Measurements from ENCODE around the gene CDYL. TPM values are rescaled to one million over a fixed set of nuclear protein-coding genes. Genes with fewer than 3 reads are reported as not detected.
"Not testable (repeated sequence)": the region's sequence is repeated elsewhere in the genome, so short reads cannot be mapped to it uniquely, and the experiment has no call there.

The CDYL gene
- polyA plus RNA-seq, 3 donors = 2.9 to 21.2 (median 4.2) TPM

DNA sequence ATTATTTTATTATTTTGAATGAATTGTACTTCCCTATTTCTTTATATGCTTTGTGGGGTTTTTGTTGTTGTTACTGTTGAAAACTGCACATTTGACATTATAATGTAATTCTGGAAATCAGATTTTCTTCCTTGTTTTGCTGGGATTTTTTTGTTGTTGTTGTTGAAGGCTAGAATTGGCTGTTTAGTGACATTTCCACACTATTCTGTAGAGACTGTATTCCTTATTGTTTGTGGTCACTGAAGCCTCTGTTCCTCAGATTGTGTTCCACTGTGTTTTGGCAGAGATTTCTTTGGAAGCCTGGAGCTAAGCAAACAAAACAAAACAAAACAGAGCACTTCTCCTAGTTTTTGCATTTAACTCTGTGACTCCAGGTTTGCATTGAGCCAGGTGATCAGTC lies 52.9 kb downstream of the CDYL start:
- Histone ChIP-seq H3K36me3 (replicated peaks in 1 of 2; ENCODE audit: control insufficient read depth in 1 of 2, insufficient read depth in 2 of 2, low read length in 2 of 2) (peaks cover 0 to 8% of the 10 kb centered on the region in 2 donors), H3K27ac (ENCODE audit: low read depth in 1 of 2, low read length in 2 of 2) (no peak overlapping the region), H2AFZ (ENCODE audit: insufficient read depth, low read depth, low read length, poor library complexity, severe bottlenecking) (no peak overlapping the region), H3K9me3 (replicated peaks in 1 of 2; ENCODE audit: control insufficient read depth in 1 of 2, insufficient read depth in 1 of 2, low read length in 2 of 2) (peaks cover 24 to 46% of the 10 kb centered on the region in 2 donors), H3K4me3 (replicated peaks in 1 of 3; ENCODE audit: low read depth in 2 of 3, low read length in 3 of 3) (no peak overlapping the region), H3K9ac (ENCODE audit: insufficient read depth, low read length, poor library complexity, severe bottlenecking) (no peak overlapping the region), H3K79me2 (ENCODE audit: insufficient read depth, low read length) (peaks cover 63% of the 10 kb centered on the region), H3K4me2 (replicated peaks; ENCODE audit: extremely low read depth, low read length, poor library complexity, severe bottlenecking) (no peak overlapping the region), H4K20me1 (ENCODE audit: insufficient read depth, low read length) (peaks cover 32% of the 10 kb centered on the region), H3K4me1 (ENCODE audit: control insufficient read depth in 1 of 2, insufficient read depth in 2 of 2, low read length in 2 of 2) (no peaks in the 10 kb centered on the region), H3K27me3 (ENCODE audit: control insufficient read depth in 2 of 2, insufficient read depth in 2 of 2, low read length in 2 of 2) (no peaks in the 10 kb centered on the region)
- Mint-ChIP-seq H3K36me3 (peaks cover 4 to 7% of the 10 kb centered on the region in 2 donors), H3K9me3 (peaks cover 23 to 51% (median 40%) of the 10 kb centered on the region in 7 donors), H3K27me3 (ENCODE audit: low read depth in 3 of 3) (peaks cover 0 to 3% (median 1%) of the 10 kb centered on the region in 3 donors), H3K27ac (no peak overlapping the region), H3K4me1 (no peaks in the 10 kb centered on the region), H3K4me3 (no peak overlapping the region)
- intact Hi-C loops (cut with micrococcal nuclease) = no loop called here
- no peak for DNase-seq
- no peak for TF ChIP-seq CTCF (IDR thresholded peaks at IDR 0.05)

GRCh38 chr6:4835540-4835939 lies 59.3 kb downstream of the CDYL start:
- Histone ChIP-seq H3K79me2 (ENCODE audit: insufficient read depth, low read length) (peaks cover 46% of the 10 kb centered on the region), H4K20me1 (ENCODE audit: insufficient read depth, low read length) (peaks cover 36% of the 10 kb centered on the region), H3K9me3 (replicated peaks in 1 of 2; ENCODE audit: control insufficient read depth in 1 of 2, insufficient read depth in 1 of 2, low read length in 2 of 2) (peaks cover 25 to 30% of the 10 kb centered on the region in 2 donors)
- H3K4me1 ChIP-seq (ENCODE audit: control insufficient read depth in 1 of 2, insufficient read depth in 2 of 2, low read length in 2 of 2); H3K4me1 Mint-ChIP-seq; H3K4me3 Mint-ChIP-seq; H3K36me3 ChIP-seq (replicated peaks in 1 of 2; ENCODE audit: control insufficient read depth in 1 of 2, insufficient read depth in 2 of 2, low read length in 2 of 2); H3K4me3 ChIP-seq (replicated peaks in 1 of 3; ENCODE audit: low read depth in 2 of 3, low read length in 3 of 3); DNase-seq; H3K27ac Mint-ChIP-seq; H3K9ac ChIP-seq (ENCODE audit: insufficient read depth, low read length, poor library complexity, severe bottlenecking); H3K27ac ChIP-seq (ENCODE audit: low read depth in 1 of 2, low read length in 2 of 2); H2AFZ ChIP-seq (ENCODE audit: insufficient read depth, low read depth, low read length, poor library complexity, severe bottlenecking); H3K27me3 Mint-ChIP-seq (ENCODE audit: low read depth in 3 of 3); intact Hi-C loops (cut with micrococcal nuclease); H3K4me2 ChIP-seq (replicated peaks; ENCODE audit: extremely low read depth, low read length, poor library complexity, severe bottlenecking); H3K27me3 ChIP-seq (ENCODE audit: control insufficient read depth in 2 of 2, insufficient read depth in 2 of 2, low read length in 2 of 2): not testable (repeated sequence)
- WGBS (ENCODE audit: insufficient coverage) = 99% methylated on average over 10 of the region's 13 CpGs
- H3K9me3 Mint-ChIP-seq = peaks cover 28 to 47% (median 34%) of the 10 kb centered on the region in 7 donors
- peaks cover 10 to 22% of the 10 kb centered on the region in 2 donors for H3K36me3 Mint-ChIP-seq
